Measurements from ENCODE around the gene GNAZ. TPM values are rescaled to one million over a fixed set of nuclear protein-coding genes. Genes with fewer than 3 reads are reported as not detected.

GNAZ gene
- polyA plus RNA-seq, 2 of the 4 experiments (the other 2 are of a cell fraction), result 1.9 to 2.5 TPM

DNA sequence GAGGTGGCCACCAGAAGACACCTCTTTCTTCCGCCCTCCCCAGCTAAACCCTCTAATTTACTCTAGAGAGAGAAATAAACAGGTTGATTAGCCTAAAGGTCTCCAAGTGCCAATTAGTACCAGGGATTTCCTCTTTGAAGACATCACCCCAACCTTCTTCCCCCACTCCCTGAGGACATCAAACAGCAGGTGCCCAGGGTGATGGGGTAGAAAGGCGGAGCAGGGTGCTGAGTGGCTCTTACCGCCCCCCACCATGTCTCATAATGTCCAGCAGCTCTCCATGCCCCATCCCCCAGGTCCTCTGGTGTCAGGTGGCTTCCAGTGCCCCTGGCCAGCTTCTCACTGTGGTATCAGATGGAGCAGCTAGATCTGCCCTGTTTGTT is 5.3 kb upstream of the GNAZ start:
- DNase-seq (ENCODE audit: low read depth in 1 of 2, low spot score in 1 of 2), result no peak
- ChIA-PET POLR2A (no interaction called here), CTCF (interaction anchor here (1.1 kb wide), 1 partner anchor 10 kb away, joined by 3 read pairs; no protein-coding TSS in a partner anchor)
- no peak for ATAC-seq
- Histone ChIP-seq H3K9me3 (no peaks in the 10 kb centered on the region), H3K4me1 (0 out of 3 replicates have a peak, but pooled peaks cover 3% of the 10 kb centered on the region), H3K4me2 (no peak overlapping the region), H3K27ac (no peak overlapping the region), H3K4me3 (no peak overlapping the region)
- TF ChIP-seq FOSB (CRISPR knock-in tag; IDR thresholded peaks at IDR 0.05) (no peak), NR3C1 (IDR thresholded peaks at IDR 0.05) (no peak), NPAS2 (CRISPR knock-in tag; IDR thresholded peaks at IDR 0.05; ENCODE audit: borderline replicate concordance) (no peak), CBX8 (IDR thresholded peaks at IDR 0.05) (no peak), JUNB (IDR thresholded peaks at IDR 0.05) (no peak), ZFP36 (IDR thresholded peaks at IDR 0.05; ENCODE audit: borderline replicate concordance, partially characterized antibody) (no peak), MYC (IDR thresholded peaks at IDR 0.05; ENCODE audit: borderline replicate concordance, low read length) (no peak), HMGXB4 (CRISPR knock-in tag; IDR thresholded peaks at IDR 0.05; ENCODE audit: borderline replicate concordance) (no peak), CHD2 (IDR thresholded peaks at IDR 0.05; ENCODE audit: low read length, partially characterized antibody) (no peak), BHLHE40 (IDR thresholded peaks at IDR 0.05; ENCODE audit: low read depth, low read length) (no peak), TP53 (CRISPR knock-in tag; IDR thresholded peaks at IDR 0.05) (no peak), HEYL (CRISPR knock-in tag; IDR thresholded peaks at IDR 0.05) (no peak), ZSCAN20 (CRISPR knock-in tag; IDR thresholded peaks at IDR 0.05) (no peak), ESRRA (IDR thresholded peaks at IDR 0.05; ENCODE audit: borderline replicate concordance, low read length) (no peak), KDM1A (IDR thresholded peaks at IDR 0.05; ENCODE audit: low read depth) (no peak), TFCP2L1 (CRISPR knock-in tag; IDR thresholded peaks at IDR 0.05) (no peak), FOXS1 (CRISPR knock-in tag; IDR thresholded peaks at IDR 0.05) (no peak), GATA3 (IDR thresholded peaks at IDR 0.05; ENCODE audit: borderline replicate concordance) (no peak)
- TF ChIP-seq, protein P1, sequence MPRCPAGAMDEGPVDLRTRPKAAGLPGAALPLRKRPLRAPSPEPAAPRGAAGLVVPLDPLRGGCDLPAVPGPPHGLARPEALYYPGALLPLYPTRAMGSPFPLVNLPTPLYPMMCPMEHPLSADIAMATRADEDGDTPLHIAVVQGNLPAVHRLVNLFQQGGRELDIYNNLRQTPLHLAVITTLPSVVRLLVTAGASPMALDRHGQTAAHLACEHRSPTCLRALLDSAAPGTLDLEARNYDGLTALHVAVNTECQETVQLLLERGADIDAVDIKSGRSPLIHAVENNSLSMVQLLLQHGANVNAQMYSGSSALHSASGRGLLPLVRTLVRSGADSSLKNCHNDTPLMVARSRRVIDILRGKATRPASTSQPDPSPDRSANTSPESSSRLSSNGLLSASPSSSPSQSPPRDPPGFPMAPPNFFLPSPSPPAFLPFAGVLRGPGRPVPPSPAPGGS (IDR thresholded peaks at IDR 0.05), result no peak
- TF ChIP-seq, protein P2, sequence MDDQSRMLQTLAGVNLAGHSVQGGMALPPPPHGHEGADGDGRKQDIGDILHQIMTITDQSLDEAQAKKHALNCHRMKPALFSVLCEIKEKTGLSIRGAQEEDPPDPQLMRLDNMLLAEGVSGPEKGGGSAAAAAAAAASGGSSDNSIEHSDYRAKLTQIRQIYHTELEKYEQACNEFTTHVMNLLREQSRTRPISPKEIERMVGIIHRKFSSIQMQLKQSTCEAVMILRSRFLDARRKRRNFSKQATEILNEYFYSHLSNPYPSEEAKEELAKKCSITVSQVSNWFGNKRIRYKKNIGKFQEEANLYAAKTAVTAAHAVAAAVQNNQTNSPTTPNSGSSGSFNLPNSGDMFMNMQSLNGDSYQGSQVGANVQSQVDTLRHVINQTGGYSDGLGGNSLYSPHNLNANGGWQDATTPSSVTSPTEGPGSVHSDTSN (IDR thresholded peaks at IDR 0.05), result no peak
- 63% methylated on average over 3 of the region's 3 CpGs for WGBS (ENCODE audit: missing lambda C conversion rate)
- no peak for FAIRE-seq

DNA sequence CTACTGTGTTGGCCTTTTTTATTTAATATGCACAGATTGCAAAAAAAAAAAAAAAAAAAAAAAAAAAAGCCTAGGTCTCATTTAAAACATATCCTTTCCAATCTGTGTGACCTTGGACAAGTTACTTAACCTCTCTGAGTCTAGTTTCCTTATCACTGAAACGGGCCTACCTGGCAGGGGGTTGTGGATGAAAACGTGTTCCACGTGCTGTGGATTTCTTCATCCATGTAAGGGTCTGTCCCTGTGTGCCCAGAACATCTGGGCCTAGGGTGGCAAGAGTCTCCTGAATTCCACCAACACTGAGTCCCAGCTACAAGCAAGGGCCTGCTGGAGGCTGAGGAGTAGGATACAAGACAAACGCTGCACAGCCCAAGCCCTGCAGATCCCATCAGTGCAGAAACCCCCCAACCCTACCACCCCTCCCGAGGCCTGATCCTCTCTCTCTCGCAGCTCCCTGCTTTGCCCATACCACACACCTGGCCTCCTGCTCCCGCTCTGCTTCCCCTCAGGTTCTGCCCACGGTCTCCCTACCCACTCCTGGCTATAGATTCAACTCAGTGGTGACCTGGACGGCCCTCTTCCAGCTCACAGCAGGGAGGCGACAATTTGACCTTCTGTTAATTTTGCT is 4.7 kb upstream of the GNAZ start:
- no peak for DNase-seq (ENCODE audit: low read depth in 1 of 2, low spot score in 1 of 2)
- ChIA-PET POLR2A (no interaction called here), CTCF (no interaction called here)
- WGBS (ENCODE audit: missing lambda C conversion rate), result 45% methylated on average over 8 of the region's 10 CpGs
- Histone ChIP-seq H3K4me2 (no peak overlapping the region), H3K27ac (no peak overlapping the region), H3K4me1 (0 out of 3 replicates have a peak, but pooled peaks cover 3% of the 10 kb centered on the region), H3K9me3 (no peaks in the 10 kb centered on the region), H3K4me3 (no peak overlapping the region)
- no peak for ATAC-seq
- no peak for FAIRE-seq
- TF ChIP-seq SMC3 (IDR thresholded peaks at IDR 0.05) (no peak), CEBPB (IDR thresholded peaks at IDR 0.05) (no peak), TFCP2L1 (CRISPR knock-in tag; IDR thresholded peaks at IDR 0.05) (no peak), PHF8 (IDR thresholded peaks at IDR 0.05; ENCODE audit: borderline replicate concordance, low read depth) (no peak), FOSL2 (IDR thresholded peaks at IDR 0.05) (no peak), FOSL2 (CRISPR knock-in tag; IDR thresholded peaks at IDR 0.05) (no peak), CBX8 (IDR thresholded peaks at IDR 0.05) (no peak), ATOH8 (CRISPR knock-in tag; IDR thresholded peaks at IDR 0.05; ENCODE audit: low read depth) (no peak), ZFP36 (IDR thresholded peaks at IDR 0.05; ENCODE audit: borderline replicate concordance, partially characterized antibody) (no peak), KDM5A (IDR thresholded peaks at IDR 0.05) (no peak), RAD21 (conservative IDR thresholded peaks at IDR 0.05 in 1 of 2, IDR thresholded peaks at IDR 0.05 in 1 of 2) (no peak), POLR2A (IDR thresholded peaks at IDR 0.05; ENCODE audit: low read length) (no peak), MAFK (IDR thresholded peaks at IDR 0.05; ENCODE audit: partially characterized antibody) (no peak), POLR2AphosphoS2 (conservative IDR thresholded peaks at IDR 0.05; ENCODE audit: low read length) (no peak)
- TF ChIP-seq, protein P1 (IDR thresholded peaks at IDR 0.05), result no peak

Measured in A549 (cell line).